Gastrocnemius medialis (tissue), 4 donors: Measurements from ENCODE around the gene DNAJA3. TPM values are rescaled to one million over a fixed set of nuclear protein-coding genes. Genes with fewer than 3 reads are reported as not detected.

ENCODE experiments used
- ATAC-seq, 2 donors: fragments of 150-250 bp; one replicate each; pipeline ENCODE4 v1.9.1; 2016
- DNase-seq, 2 donors: peaks; one replicate each; pipeline ENCODE4 v3.0.0-alpha.2; 2019
- H3K27ac ChIP-seq, 4 donors: fragments of 200-600 bp; sonication (generic); 1 replicate in 1 of 4; 2 replicates in 3 of 4; pipeline ENCODE4 v1.5.1; 2016 to 2018; ENCODE audit warnings: mild to moderate bottlenecking in 2 of 4, moderate library complexity in 1 of 4
- H3K27me3 ChIP-seq, 3 donors: fragments of 200-600 bp; sonication (generic) in 2 of 3; 1 replicate in 1 of 3; 2 replicates in 2 of 3; pipeline versions ENCODE4 v1.5.1 to v1.6.0; 2016 to 2019; ENCODE audit warnings: mild to moderate bottlenecking in 1 of 3, moderate library complexity in 1 of 3
- H3K36me3 ChIP-seq, 2 donors: fragments of 200-600 bp; sonication (generic) in 1 of 2; one replicate each; pipeline ENCODE4 v1.5.1; 2017 to 2018
- H3K4me1 ChIP-seq, 2 donors: fragments of 200-600 bp; sonication (generic) in 1 of 2; one replicate each; pipeline ENCODE4 v1.5.1; 2016 to 2017; ENCODE audit warnings: mild to moderate bottlenecking in 2 of 2
- H3K4me3 ChIP-seq, 4 donors: fragments of 200-600 bp; sonication (generic) in 3 of 4; 1 replicate in 1 of 4; 2 replicates in 3 of 4; pipeline ENCODE4 v1.5.1; 2016 to 2019; ENCODE audit warnings: mild to moderate bottlenecking in 2 of 4
- H3K9me3 ChIP-seq, 3 donors: fragments of 200-600 bp; sonication (generic) in 2 of 3; 1 replicate in 1 of 3; 2 replicates in 2 of 3; pipeline ENCODE4 v1.5.1; 2016 to 2019
- POLR2A ChIP-seq, 2 donors: fragments of 450-650 bp; IDR thresholded peaks; one replicate each; pipeline ENCODE4 v1.6.1; 2017; ENCODE audit warnings: antibody characterized with exemption in 2 of 2, mild to moderate bottlenecking in 2 of 2, moderate library complexity in 2 of 2
- in situ Hi-C, 4 donors: fragments of 200-750 bp; cut with MboI; loops; one replicate each; pipeline versions ENCODE4 v1.15.0 to v1.8.0; 2017; ENCODE audit warnings: low sequenced_read_pairs in 4 of 4
- intact Hi-C: fragments of 100-400 bp; cut with DNase I; formaldehyde crosslinking; loops from one replicate; pipeline ENCODE4 v1.15.1; 2023; ENCODE audit warnings: low total_unique reads
- total RNA-seq, 4 donors: library from RNA; depleted of rRNA; stranded (reverse); fragments of >200 nt; gene quantifications; one replicate each; pipeline versions ENCODE4 v1.1.0 to v1.2.3, GENCODE V29; 2016
- TF ChIP-seq, protein P1 (sequence below), 5 experiments: fragments of 450-650 bp in 3 of 5; fragments of 200-600 bp in 2 of 5; sonication (generic) in 2 of 5; IDR thresholded peaks in 4 of 5; conservative IDR thresholded peaks in 1 of 5; 1 replicate in 4 of 5; 2 replicates in 1 of 5; pipeline ENCODE4 v1.5.1; 2016 to 2019; ENCODE audit warnings: antibody characterized with exemption in 5 of 5, mild to moderate bottlenecking in 3 of 5, moderate library complexity in 3 of 5

DNAJA3 gene
- total RNA-seq, 4 donors from 2014 or later: 94.8 to 114 (median 103) TPM

DNA sequence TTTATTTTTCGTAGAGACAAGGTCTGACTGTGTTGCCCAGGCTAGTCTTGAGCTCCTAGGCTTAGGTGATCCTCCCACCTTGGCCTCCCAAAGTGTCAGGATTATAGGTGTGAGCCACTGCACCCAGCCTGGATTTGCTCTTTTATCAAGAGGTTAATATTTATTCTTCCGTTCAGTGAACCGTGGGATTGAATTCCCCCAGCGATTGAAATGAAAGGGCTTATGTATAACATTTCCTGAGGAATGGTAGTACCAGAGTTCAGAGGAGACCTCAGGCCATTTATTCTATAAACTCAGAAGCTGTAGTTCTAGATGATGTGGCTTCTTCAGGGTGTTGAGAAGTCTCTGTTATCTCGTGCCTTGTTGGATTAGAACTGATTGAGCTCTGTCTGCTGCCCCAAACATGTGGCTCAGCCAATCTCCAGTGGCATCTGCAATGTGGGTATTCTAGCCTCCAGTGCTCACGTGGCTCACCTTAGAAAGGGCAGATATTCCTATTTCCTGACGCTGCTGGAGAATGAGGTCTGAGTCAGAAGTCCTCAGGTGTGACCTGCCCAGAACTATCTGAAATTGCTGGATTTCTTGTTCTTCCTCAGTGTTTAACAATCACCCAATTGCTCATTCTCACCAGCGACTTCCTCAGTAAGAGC is 73.0 kb downstream of the DNAJA3 start:
- TF ChIP-seq POLR2A (IDR thresholded peaks at IDR 0.05): no peak
- TF ChIP-seq, protein P1, sequence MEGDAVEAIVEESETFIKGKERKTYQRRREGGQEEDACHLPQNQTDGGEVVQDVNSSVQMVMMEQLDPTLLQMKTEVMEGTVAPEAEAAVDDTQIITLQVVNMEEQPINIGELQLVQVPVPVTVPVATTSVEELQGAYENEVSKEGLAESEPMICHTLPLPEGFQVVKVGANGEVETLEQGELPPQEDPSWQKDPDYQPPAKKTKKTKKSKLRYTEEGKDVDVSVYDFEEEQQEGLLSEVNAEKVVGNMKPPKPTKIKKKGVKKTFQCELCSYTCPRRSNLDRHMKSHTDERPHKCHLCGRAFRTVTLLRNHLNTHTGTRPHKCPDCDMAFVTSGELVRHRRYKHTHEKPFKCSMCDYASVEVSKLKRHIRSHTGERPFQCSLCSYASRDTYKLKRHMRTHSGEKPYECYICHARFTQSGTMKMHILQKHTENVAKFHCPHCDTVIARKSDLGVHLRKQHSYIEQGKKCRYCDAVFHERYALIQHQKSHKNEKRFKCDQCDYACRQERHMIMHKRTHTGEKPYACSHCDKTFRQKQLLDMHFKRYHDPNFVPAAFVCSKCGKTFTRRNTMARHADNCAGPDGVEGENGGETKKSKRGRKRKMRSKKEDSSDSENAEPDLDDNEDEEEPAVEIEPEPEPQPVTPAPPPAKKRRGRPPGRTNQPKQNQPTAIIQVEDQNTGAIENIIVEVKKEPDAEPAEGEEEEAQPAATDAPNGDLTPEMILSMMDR (IDR thresholded peaks at IDR 0.05 in 4 of 5, conservative IDR thresholded peaks at IDR 0.05 in 1 of 5): no peak
- H3K4me1 ChIP-seq: peaks cover 31 to 47% of the 10 kb centered on the region in 2 donors
- DNase-seq (no peak), ATAC-seq (no peak)
- no peaks in the 10 kb centered on the region for H3K27me3 ChIP-seq
- H3K27ac ChIP-seq: no peak overlapping the region
- no peaks in the 10 kb centered on the region for H3K9me3 ChIP-seq
- no peak overlapping the region for H3K4me3 ChIP-seq
- intact Hi-C loops (no loop called here), in situ Hi-C loops (loop anchor here in 2 of 4 donors (25.0 kb wide), 2 partner anchors 89 to 464 kb away; partner anchors contain the start of gene SEC14L5 (in 1 of the 2))
- no peaks in the 10 kb centered on the region for H3K36me3 ChIP-seq

DNA sequence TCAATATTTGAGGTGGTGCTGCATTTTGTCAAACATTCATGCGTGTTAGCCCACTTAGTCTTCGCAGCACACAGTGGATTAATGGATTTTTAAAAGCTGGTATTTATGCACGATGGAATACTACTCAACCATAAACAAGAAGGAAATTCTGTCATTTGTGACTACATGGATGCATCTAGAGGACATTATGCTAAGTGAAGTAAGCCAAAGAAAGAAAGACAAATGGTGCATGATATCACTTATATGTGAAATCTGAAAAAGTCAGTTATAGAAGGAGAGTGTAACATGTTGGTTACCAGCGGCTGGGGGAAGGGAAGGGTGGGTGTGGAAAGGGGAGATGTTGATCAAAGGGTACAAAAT is 73.5 kb downstream of the DNAJA3 start:
- intact Hi-C loops: no loop called here
- H3K9me3 ChIP-seq: no peaks in the 10 kb centered on the region

DNA sequence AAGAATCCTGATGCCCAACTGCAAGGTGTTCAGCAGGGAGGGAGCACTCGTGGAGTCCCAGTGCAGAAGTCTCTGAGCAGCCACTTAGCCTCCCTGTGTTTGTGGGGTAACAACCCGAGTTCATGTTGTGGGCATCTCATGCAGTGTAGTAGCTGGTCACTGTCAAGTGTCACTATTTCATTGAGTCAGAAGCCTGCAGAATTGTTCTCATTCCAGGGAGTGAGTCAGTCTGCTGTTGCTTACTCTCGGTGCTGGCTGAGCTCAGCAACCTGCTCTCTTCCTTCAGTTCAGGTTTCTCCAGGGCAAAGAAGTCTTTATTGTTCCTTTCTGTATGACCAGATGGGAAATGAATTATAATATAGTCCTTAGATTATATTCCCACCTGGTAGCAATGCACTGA is 74.6 kb downstream of the DNAJA3 start:
- peak overlapping the region in 2 of 4 donors; percentile 7 to 11 for H3K4me3 ChIP-seq
- intact Hi-C loops: no loop called here
- peaks cover 28 to 42% of the 10 kb centered on the region in 2 donors for H3K4me1 ChIP-seq
- peak overlapping the region; percentile 63 to 80 (median 72) for H3K27ac ChIP-seq
- in situ Hi-C loops: loop anchor here in 1 of 4 donors (25.0 kb wide), 1 partner anchor 112 kb away; the partner anchor contains the start of genes MGRN1 and UBALD1
- H3K36me3 ChIP-seq: no peaks in the 10 kb centered on the region
- ATAC-seq: peak; percentile 97
- H3K9me3 ChIP-seq: no peaks in the 10 kb centered on the region
- TF ChIP-seq, protein P1 (IDR thresholded peaks at IDR 0.05 in 4 of 5, conservative IDR thresholded peaks at IDR 0.05 in 1 of 5): no peak
- no peak for TF ChIP-seq POLR2A (IDR thresholded peaks at IDR 0.05)
- DNase-seq: peak; percentile 46 to 70
- H3K27me3 ChIP-seq: no peaks in the 10 kb centered on the region

More for the DNA sequence above, 73.5 kb downstream of the DNAJA3 start:
- H3K4me1 ChIP-seq: peaks cover 31 to 47% of the 10 kb centered on the region in 2 donors
- H3K27me3 ChIP-seq: no peaks in the 10 kb centered on the region
- in situ Hi-C loops: loop anchor here in 2 of 4 donors (25.0 kb wide), 2 partner anchors 88 to 463 kb away; partner anchors contain the start of gene SEC14L5 (in 1 of the 2)
- TF ChIP-seq, protein P1 (IDR thresholded peaks at IDR 0.05 in 4 of 5, conservative IDR thresholded peaks at IDR 0.05 in 1 of 5): no peak
- TF ChIP-seq POLR2A (IDR thresholded peaks at IDR 0.05): no peak
- H3K27ac ChIP-seq: no peak overlapping the region
- H3K4me3 ChIP-seq: no peak overlapping the region
- DNase-seq: no peak
- H3K36me3 ChIP-seq: no peaks in the 10 kb centered on the region
- no peak for ATAC-seq

DNA sequence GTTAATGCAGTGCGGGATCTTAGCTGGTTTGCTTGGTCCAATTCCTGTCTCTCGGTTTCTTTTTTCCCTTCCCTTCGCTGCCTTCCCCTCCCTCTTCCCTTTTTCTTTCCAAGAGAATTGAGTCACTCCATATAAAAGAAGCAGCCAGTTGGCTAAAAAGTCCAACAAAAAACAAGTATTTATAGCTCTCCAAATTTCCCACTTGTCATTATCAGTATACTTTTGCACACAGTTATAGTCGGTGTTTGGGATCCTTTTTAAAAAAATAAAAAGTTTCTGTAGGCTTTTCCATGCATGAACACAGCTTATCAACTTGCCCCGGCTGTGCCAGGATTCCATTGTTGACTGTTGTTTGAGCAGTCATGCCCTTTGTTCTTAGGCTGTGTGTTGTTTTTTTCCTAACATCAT is 75.4 kb downstream of the DNAJA3 start:
- Histone ChIP-seq H3K27me3 (no peaks in the 10 kb centered on the region), H3K36me3 (no peaks in the 10 kb centered on the region), H3K4me3 (peak overlapping the region in 1 of 4 donors; percentile 11), H3K27ac (peak overlapping the region; percentile 63 to 80 (median 72)), H3K4me1 (peaks cover 21 to 38% of the 10 kb centered on the region in 2 donors), H3K9me3 (no peaks in the 10 kb centered on the region)
- ATAC-seq (peak; percentile 17 to 34), DNase-seq (no peak)
- TF ChIP-seq POLR2A (IDR thresholded peaks at IDR 0.05): no peak
- TF ChIP-seq, protein P1 (IDR thresholded peaks at IDR 0.05 in 4 of 5, conservative IDR thresholded peaks at IDR 0.05 in 1 of 5): no peak
- intact Hi-C loops: no loop called here
- in situ Hi-C loops: loop anchor here in 1 of 4 donors (25.0 kb wide), 1 partner anchor 111 kb away; the partner anchor contains the start of genes MGRN1 and UBALD1
